Caco-2 (cell line): ENCODE data around the gene KRABD2.

Source experiments
- BruUV-seq: library from RNA; stranded (reverse); fragments of 400-500 nt; replicated peaks from 2 replicates; lab custom pipeline; 2021; lab: Mats Ljungman, UMichigan
- CTCF ChIA-PET: fragments of 300-600 bp; sonication (Branson Sonifier 250); formaldehyde crosslinking; loops from one replicate; lab custom pipeline; 2022; ENCODE audit warnings: antibody characterized with exemption; lab: Charles Lee
- POLR2A ChIA-PET: fragments of 300-600 bp; sonication (Branson Sonifier 250); formaldehyde crosslinking; loops from one replicate; lab custom pipeline; 2022; ENCODE audit warnings: antibody characterized with exemption; lab: Charles Lee
- DNase-seq, 2 experiments: peaks; one replicate each; pipeline versions ENCODE4 v3.0.0 to v3.0.0-alpha.2; 2020 to 2022
- H3K27me3 ChIP-seq: replicated peaks from 2 replicates; pipeline ENCODE4 v1.6.0; 2011; ENCODE audit warnings: low read length; ENCODE audit not compliant: control insufficient read depth, insufficient read depth
- H3K36me3 ChIP-seq: 2 replicates; pipeline ENCODE4 v1.5.1; 2011; ENCODE audit warnings: low read length; ENCODE audit not compliant: control insufficient read depth, insufficient read depth
- H3K4me1 ChIP-seq: fragments of 250-450 bp; sonication (Bioruptor Pico); 2 replicates; pipeline ENCODE4 v1.5.1; 2020; ENCODE audit warnings: mild to moderate bottlenecking
- H3K4me3 ChIP-seq: 2 replicates; pipeline ENCODE4 v1.5.1; 2011; ENCODE audit warnings: low read depth, mild to moderate bottlenecking, control low read depth, low read length
- H3K9me3 ChIP-seq: fragments of 250-450 bp; sonication (Bioruptor Pico); 2 replicates; pipeline ENCODE4 v1.5.1; 2020; ENCODE audit warnings: mild to moderate bottlenecking, moderate library complexity
- H3K27ac Mint-ChIP-seq: one replicate; pipeline ENCODE4 v1.8.0; 2022; ENCODE audit warnings: mixed read lengths; ENCODE audit not compliant: unreplicated experiment
- H3K27me3 Mint-ChIP-seq: one replicate; pipeline ENCODE4 v1.8.0; 2022; ENCODE audit warnings: mixed read lengths; ENCODE audit not compliant: insufficient read depth, unreplicated experiment
- H3K36me3 Mint-ChIP-seq: one replicate; pipeline ENCODE4 v1.8.0; 2022; ENCODE audit warnings: mild to moderate bottlenecking, mixed read lengths; ENCODE audit not compliant: insufficient read depth, unreplicated experiment
- H3K4me1 Mint-ChIP-seq: one replicate; pipeline ENCODE4 v1.8.0; 2022; ENCODE audit warnings: low read depth, mixed read lengths; ENCODE audit not compliant: unreplicated experiment
- H3K4me3 Mint-ChIP-seq: one replicate; pipeline ENCODE4 v1.8.0; 2022; ENCODE audit warnings: mild to moderate bottlenecking, moderate library complexity, mixed read lengths; ENCODE audit not compliant: unreplicated experiment
- H3K9me3 Mint-ChIP-seq: one replicate; pipeline ENCODE4 v1.8.0; 2022; ENCODE audit warnings: mixed read lengths; ENCODE audit not compliant: unreplicated experiment
- CTCF ChIP-seq, 2 experiments: fragments of 200-600 bp in 1 of 2; IDR thresholded peaks; 1 replicate in 1 of 2; 2 replicates in 1 of 2; pipeline versions ENCODE4 v1.5.1 to v1.8.0; 2011 to 2022; ENCODE audit warnings: antibody characterized with exemption in 1 of 2, control low read depth in 1 of 2, inconsistent platforms in 1 of 2, low read depth in 1 of 2, low read length in 1 of 2, mild to moderate bottlenecking in 1 of 2, moderate library complexity in 1 of 2; ENCODE audit not compliant: insufficient read depth in 1 of 2, severe bottlenecking in 1 of 2, unreplicated experiment in 1 of 2
- intact Hi-C: fragments of 100-400 bp; cut with micrococcal nuclease; formaldehyde crosslinking; loops from one replicate; pipeline ENCODE4 v1.10.0; 2022; ENCODE audit not compliant: unreplicated experiment

Gene KRABD2

GRCh38 chr17:8372422-8372821 is 4.1 kb downstream of the KRABD2 start:
- ChIA-PET POLR2A (no interaction called here), CTCF (no interaction called here)
- no peak for DNase-seq
- no peaks in the 10 kb centered on the region for H3K4me1 ChIP-seq
- H3K4me3 ChIP-seq, result no peak overlapping the region
- no peaks in the 10 kb centered on the region for H3K9me3 ChIP-seq
- no peaks in the 10 kb centered on the region for H3K9me3 Mint-ChIP-seq
- H3K27me3 ChIP-seq, result no peaks in the 10 kb centered on the region
- H3K36me3 ChIP-seq, result no peaks in the 10 kb centered on the region
- intact Hi-C loops, result no loop called here
- no peak for TF ChIP-seq CTCF (IDR thresholded peaks at IDR 0.05; ENCODE audit: insufficient read depth in 1 of 2, low read depth in 1 of 2, low read length in 1 of 2, severe bottlenecking in 1 of 2, unreplicated experiment in 1 of 2)
- no peaks in the 10 kb centered on the region for H3K4me1 Mint-ChIP-seq
- no peak overlapping the region for H3K27ac Mint-ChIP-seq
- no peaks in the 10 kb centered on the region for H3K27me3 Mint-ChIP-seq
- peaks cover 27% of the 10 kb centered on the region for H3K36me3 Mint-ChIP-seq
- BruUV-seq, result no TSS peak
- no peak overlapping the region for H3K4me3 Mint-ChIP-seq

- TF ChIP-seq CTCF (IDR thresholded peaks at IDR 0.05; ENCODE audit: insufficient read depth in 1 of 2, low read depth in 1 of 2, low read length in 1 of 2, severe bottlenecking in 1 of 2, unreplicated experiment in 1 of 2), result no peak
- Mint-ChIP-seq H3K36me3 (peaks cover 23% of the 10 kb centered on the region), H3K4me1 (no peaks in the 10 kb centered on the region), H3K9me3 (no peaks in the 10 kb centered on the region), H3K27me3 (no peaks in the 10 kb centered on the region), H3K4me3 (no peak overlapping the region), H3K27ac (no peak overlapping the region)
- no peak overlapping the region for H3K4me3 ChIP-seq
- intact Hi-C loops, result no loop called here
- ChIA-PET CTCF (no interaction called here), POLR2A (no interaction called here)
- no peaks in the 10 kb centered on the region for H3K36me3 ChIP-seq
- no peak for DNase-seq
- H3K4me1 ChIP-seq, result no peaks in the 10 kb centered on the region
- no peaks in the 10 kb centered on the region for H3K27me3 ChIP-seq
- H3K9me3 ChIP-seq, result no peaks in the 10 kb centered on the region
- no TSS peak for BruUV-seq
Observed at GRCh38 chr17:8371786-8372185, 4.7 kb downstream of the KRABD2 start.

GRCh38 chr17:8369944-8370343 is 6.6 kb downstream of the KRABD2 start:
- TF ChIP-seq CTCF (IDR thresholded peaks at IDR 0.05; ENCODE audit: insufficient read depth in 1 of 2, low read depth in 1 of 2, low read length in 1 of 2, severe bottlenecking in 1 of 2, unreplicated experiment in 1 of 2), result no peak
- POLR2A ChIA-PET, result interaction anchor here (0.7 kb wide), 1 partner anchor 14 kb away, joined by 3 read pairs; no protein-coding TSS in a partner anchor
- BruUV-seq, result no TSS peak
- no peaks in the 10 kb centered on the region for H3K27me3 ChIP-seq
- no peak overlapping the region for H3K4me3 ChIP-seq
- CTCF ChIA-PET, result no interaction called here
- H3K36me3 ChIP-seq, result no peaks in the 10 kb centered on the region
- H3K4me3 Mint-ChIP-seq, result no peak overlapping the region
- peaks cover 6% of the 10 kb centered on the region for H3K36me3 Mint-ChIP-seq
- no peaks in the 10 kb centered on the region for H3K4me1 Mint-ChIP-seq
- H3K4me1 ChIP-seq, result no peaks in the 10 kb centered on the region
- H3K27me3 Mint-ChIP-seq, result no peaks in the 10 kb centered on the region
- intact Hi-C loops, result no loop called here
- no peak overlapping the region for H3K27ac Mint-ChIP-seq
- H3K9me3 Mint-ChIP-seq, result no peaks in the 10 kb centered on the region
- no peaks in the 10 kb centered on the region for H3K9me3 ChIP-seq
- no peak for DNase-seq
